Testis (tissue), 2 donors: ENCODE measurements around the gene NYAP2.

ENCODE experiments used
- CTCF ChIP-seq, 3 experiments: fragments of 450-650 bp in 2 of 3; fragments of 200-600 bp in 1 of 3; sonication (generic) in 1 of 3; IDR thresholded peaks; one replicate each; pipeline ENCODE4 v1.5.1; 2016 to 2019; ENCODE audit warnings: antibody characterized with exemption in 3 of 3, mild to moderate bottlenecking in 2 of 3, moderate library complexity in 1 of 3
- POLR2A ChIP-seq: fragments of 450-650 bp; IDR thresholded peaks from one replicate; pipeline ENCODE4 v1.6.1; 2017; ENCODE audit warnings: antibody characterized with exemption, mild to moderate bottlenecking, moderate library complexity

DNA sequence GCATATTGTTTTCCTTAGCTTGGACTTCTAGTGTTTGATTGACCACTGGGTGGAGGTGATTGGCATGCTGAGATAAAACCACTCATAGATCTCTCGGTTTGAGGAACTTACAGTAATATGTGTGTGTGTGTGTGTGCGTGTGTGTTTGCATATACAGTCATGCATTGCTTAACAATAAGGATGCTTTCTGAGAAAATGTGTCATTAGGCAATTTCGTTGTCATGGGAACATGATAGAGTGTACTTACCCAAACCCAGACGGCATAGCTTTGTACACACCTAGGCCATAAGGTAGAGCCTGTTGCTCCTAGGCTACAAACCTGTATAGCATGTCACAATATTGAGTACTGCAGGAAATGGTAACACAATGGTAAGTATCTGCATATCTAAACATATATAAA lies 167.3 kb downstream of the NYAP2 start:
- no peak for TF ChIP-seq POLR2A
- no peak for TF ChIP-seq CTCF (IDR thresholded peaks at IDR 0.05)
